ENCODE data around the gene PAF1. TPM values are rescaled to one million over a fixed set of nuclear protein-coding genes. Genes with fewer than 3 reads are reported as not detected.
A peak's percentile ranks its signal among the peaks of the same experiment; 100 is the strongest.

Gene PAF1
- 47.1 and 50.6 TPM in 2 replicates for total RNA-seq

- Mint-ChIP-seq H3K27ac (peak within 1 kb of the TSS; percentile 97), H3K36me3 (ENCODE audit: low read depth) (peaks cover 47% of the 10 kb centered on the region), H3K4me1 (peaks cover 28% of the 10 kb centered on the region), H3K9me3 (no peaks in the 10 kb centered on the region), H3K4me3 (peak within 1 kb of the TSS; percentile 98), H3K27me3 (no peaks in the 10 kb centered on the region)
- intact Hi-C loops (cut with micrococcal nuclease): loop anchor here (1.0 to 2.0 kb wide), 7 partner anchors 21 to 461 kb away; partner anchors contain the start of genes MRPS12, PLEKHG2, SAMD4B and SARS2
- DNase-seq: peak; percentile 99
These were observed at the start of gene PAF1, which contains the start of gene MED29 for GRCh38 chr19:39390751-39391437. Gene PAF1, minus strand, starts transcription at chr19:39391106. Its CDS starts 242 bp downstream, at chr19:39390864. Gene MED29, plus strand, starts transcription at chr19:39391378. Its CDS starts 45 bp downstream, at chr19:39391423.

- H3K4me3 Mint-ChIP-seq: no peak overlapping the region
- no peaks in the 10 kb centered on the region for H3K9me3 Mint-ChIP-seq
- H3K36me3 Mint-ChIP-seq (ENCODE audit: low read depth): peaks cover 25% of the 10 kb centered on the region
These were observed 47.5 kb upstream of the PAF1 start for GRCh38 chr19:39438270-39438934.

GRCh38 chr19:39436350-39436716 is 45.4 kb upstream of the PAF1 start:
- H3K27me3 Mint-ChIP-seq: no peaks in the 10 kb centered on the region
- peak overlapping the region; percentile 91 for H3K4me3 Mint-ChIP-seq
- peaks cover 36% of the 10 kb centered on the region for H3K36me3 Mint-ChIP-seq (ENCODE audit: low read depth)
- H3K27ac Mint-ChIP-seq: peak overlapping the region; percentile 99
- peaks cover 39% of the 10 kb centered on the region for H3K4me1 Mint-ChIP-seq
- intact Hi-C loops (cut with micrococcal nuclease): loop anchor here (1.0 kb wide), 2 partner anchors 9 to 24 kb away; partner anchors contain the start of genes PLEKHG2 and SUPT5H
- no peaks in the 10 kb centered on the region for H3K9me3 Mint-ChIP-seq
- no peak for DNase-seq

More at GRCh38 chr19:39438270-39438934, 47.5 kb upstream of the PAF1 start:
- H3K27ac Mint-ChIP-seq: no peak overlapping the region
- no peak for DNase-seq
- no peaks in the 10 kb centered on the region for H3K27me3 Mint-ChIP-seq
- peaks cover 32% of the 10 kb centered on the region for H3K4me1 Mint-ChIP-seq
- intact Hi-C loops (cut with micrococcal nuclease): no loop called here

GRCh38 chr19:39435499-39436349 is 44.8 kb upstream of the PAF1 start, which contains the start of gene RPS16:
Gene RPS16, minus strand, starts transcription at chr19:39435949. Its CDS starts 54 bp downstream, at chr19:39435895.
- no peaks in the 10 kb centered on the region for H3K9me3 Mint-ChIP-seq
- intact Hi-C loops (cut with micrococcal nuclease): loop anchor here (1.0 kb wide), 2 partner anchors 10 to 23 kb away; partner anchors contain the start of genes PLEKHG2 and SUPT5H
- peaks cover 42% of the 10 kb centered on the region for H3K36me3 Mint-ChIP-seq (ENCODE audit: low read depth)
- H3K27ac Mint-ChIP-seq: peak within 1 kb of the TSS; percentile 99
- H3K4me3 Mint-ChIP-seq: peak within 1 kb of the TSS; percentile 91
- DNase-seq: peak; percentile 100
- peaks cover 45% of the 10 kb centered on the region for H3K4me1 Mint-ChIP-seq
- no peaks in the 10 kb centered on the region for H3K27me3 Mint-ChIP-seq

GRCh38 chr19:39434123-39435076 is 43.5 kb upstream of the PAF1 start:
- peak overlapping the region; percentile 99 for H3K27ac Mint-ChIP-seq
- H3K27me3 Mint-ChIP-seq: no peaks in the 10 kb centered on the region
- DNase-seq: no peak
- intact Hi-C loops (cut with micrococcal nuclease): no loop called here
- no peaks in the 10 kb centered on the region for H3K9me3 Mint-ChIP-seq
- peak overlapping the region; percentile 91 for H3K4me3 Mint-ChIP-seq
- peaks cover 44% of the 10 kb centered on the region for H3K4me1 Mint-ChIP-seq
- H3K36me3 Mint-ChIP-seq (ENCODE audit: low read depth): peaks cover 46% of the 10 kb centered on the region

- H3K36me3 Mint-ChIP-seq (ENCODE audit: low read depth): peaks cover 46% of the 10 kb centered on the region
- peak overlapping the region; percentile 85 for H3K27ac Mint-ChIP-seq
- H3K27me3 Mint-ChIP-seq: no peaks in the 10 kb centered on the region
- H3K4me3 Mint-ChIP-seq: peak overlapping the region; percentile 91
- H3K9me3 Mint-ChIP-seq: no peaks in the 10 kb centered on the region
- intact Hi-C loops (cut with micrococcal nuclease): no loop called here
- peaks cover 44% of the 10 kb centered on the region for H3K4me1 Mint-ChIP-seq
- no peak for DNase-seq
These were observed 42.7 kb upstream of the PAF1 start for GRCh38 chr19:39433480-39434079.

GRCh38 chr19:39432677-39433025 is 41.7 kb upstream of the PAF1 start:
- intact Hi-C loops (cut with micrococcal nuclease): no loop called here
- peaks cover 44% of the 10 kb centered on the region for H3K4me1 Mint-ChIP-seq
- peak overlapping the region; percentile 85 for H3K27ac Mint-ChIP-seq
- no peaks in the 10 kb centered on the region for H3K9me3 Mint-ChIP-seq
- DNase-seq: no peak
- peaks cover 46% of the 10 kb centered on the region for H3K36me3 Mint-ChIP-seq (ENCODE audit: low read depth)
- peak overlapping the region; percentile 26 for H3K4me3 Mint-ChIP-seq
- no peaks in the 10 kb centered on the region for H3K27me3 Mint-ChIP-seq

GRCh38 chr19:39430675-39431593 is 40.0 kb upstream of the PAF1 start:
- peak overlapping the region; percentile 66 for H3K4me3 Mint-ChIP-seq
- no peaks in the 10 kb centered on the region for H3K27me3 Mint-ChIP-seq
- peak; percentile 91 for DNase-seq
- intact Hi-C loops (cut with micrococcal nuclease): loop anchor here (1.0 to 2.0 kb wide), 3 partner anchors 17 to 40 kb away; partner anchors contain the start of genes MED29, PAF1 and PLEKHG2
- H3K27ac Mint-ChIP-seq: peak overlapping the region; percentile 97
- H3K36me3 Mint-ChIP-seq (ENCODE audit: low read depth): peaks cover 49% of the 10 kb centered on the region
- H3K9me3 Mint-ChIP-seq: no peaks in the 10 kb centered on the region
- peaks cover 34% of the 10 kb centered on the region for H3K4me1 Mint-ChIP-seq

GRCh38 chr19:39428283-39429112 is 37.6 kb upstream of the PAF1 start:
- Mint-ChIP-seq H3K27me3 (no peaks in the 10 kb centered on the region), H3K27ac (no peak overlapping the region), H3K9me3 (no peaks in the 10 kb centered on the region), H3K4me3 (no peak overlapping the region), H3K4me1 (peaks cover 18% of the 10 kb centered on the region), H3K36me3 (ENCODE audit: low read depth) (peaks cover 36% of the 10 kb centered on the region)
- intact Hi-C loops (cut with micrococcal nuclease): no loop called here
- DNase-seq: no peak

GRCh38 chr19:39427707-39428106 is 36.8 kb upstream of the PAF1 start:
- no peak for DNase-seq
- Mint-ChIP-seq H3K9me3 (no peaks in the 10 kb centered on the region), H3K27me3 (no peaks in the 10 kb centered on the region), H3K27ac (no peak overlapping the region), H3K4me1 (peaks cover 14% of the 10 kb centered on the region), H3K36me3 (ENCODE audit: low read depth) (peaks cover 32% of the 10 kb centered on the region), H3K4me3 (no peak overlapping the region)
- intact Hi-C loops (cut with micrococcal nuclease): no loop called here

- intact Hi-C loops (cut with micrococcal nuclease): no loop called here
- H3K9me3 Mint-ChIP-seq: no peaks in the 10 kb centered on the region
- H3K4me3 Mint-ChIP-seq: no peak overlapping the region
- peaks cover 9% of the 10 kb centered on the region for H3K4me1 Mint-ChIP-seq
- H3K27ac Mint-ChIP-seq: no peak overlapping the region
- no peak for DNase-seq
- H3K36me3 Mint-ChIP-seq (ENCODE audit: low read depth): peaks cover 31% of the 10 kb centered on the region
- no peaks in the 10 kb centered on the region for H3K27me3 Mint-ChIP-seq
These were observed 35.3 kb upstream of the PAF1 start for GRCh38 chr19:39426170-39426569.

Measured in activated CD4-positive, alpha-beta T cell treated with anti-CD3 and anti-CD28 coated beads, Interleukin-2, amount 10 ng/mL, durations not matched to agents 24 days and 14 days (primary cell).